H1 (cell line): ENCODE results near the gene TEX35.

Source experiments
- CTCF ChIP-seq, 3 experiments: IDR thresholded peaks; 1 replicate in 2 of 3; 2 replicates in 1 of 3; pipeline versions ENCODE4 v1.5.1 to v1.6.1; 2011; ENCODE audit warnings: low read length in 3 of 3, mild to moderate bottlenecking in 3 of 3, inconsistent platforms in 2 of 3, low read depth in 1 of 3, moderate library complexity in 1 of 3; ENCODE audit not compliant: insufficient read depth in 1 of 3; ENCODE audit errors: control extremely low read depth in 1 of 3
- E2F6 ChIP-seq: IDR thresholded peaks from 2 replicates; pipeline ENCODE4 v1.6.1; 2012; ENCODE audit warnings: inconsistent platforms
- EP300 ChIP-seq, 2 experiments: IDR thresholded peaks; 1 replicate in 1 of 2; 2 replicates in 1 of 2; pipeline ENCODE4 v1.6.1; 2011 to 2012; ENCODE audit warnings: low read depth in 2 of 2, low read length in 2 of 2, mild to moderate bottlenecking in 2 of 2, borderline replicate concordance in 1 of 2, inconsistent platforms in 1 of 2, moderate library complexity in 1 of 2
- EZH2 ChIP-seq: fragments of 200-600 bp; sonication (generic); IDR thresholded peaks from 2 replicates; pipeline ENCODE4 v1.7.1; 2012; ENCODE audit warnings: low read depth, mild to moderate bottlenecking, moderate library complexity, low read length, inconsistent platforms; ENCODE audit not compliant: severe bottlenecking
- MAX ChIP-seq: IDR thresholded peaks from 2 replicates; pipeline ENCODE4 v1.6.1; 2012; ENCODE audit warnings: inconsistent platforms
- NRF1 ChIP-seq: IDR thresholded peaks from 2 replicates; pipeline ENCODE4 v1.6.1; 2011; ENCODE audit warnings: mild to moderate bottlenecking, low read depth, low read length, improper control_type of control experiment
- POLR2A ChIP-seq, 2 experiments: IDR thresholded peaks; 1 replicate in 1 of 2; 2 replicates in 1 of 2; pipeline ENCODE4 v1.6.1; 2011; ENCODE audit warnings: low read depth in 2 of 2, low read length in 2 of 2, mild to moderate bottlenecking in 2 of 2; ENCODE audit errors: control extremely low read depth in 1 of 2
- POLR2AphosphoS5 ChIP-seq: IDR thresholded peaks from 2 replicates; pipeline ENCODE4 v1.6.1; 2011; ENCODE audit warnings: low read depth, low read length
- RAD21 ChIP-seq, 2 experiments: IDR thresholded peaks in 1 of 2; conservative IDR thresholded peaks in 1 of 2; 2 replicates each; pipeline ENCODE4 v1.6.1; 2011; ENCODE audit warnings: low read depth in 2 of 2, low read length in 2 of 2, improper control_type of control experiment in 1 of 2, inconsistent platforms in 1 of 2, mild to moderate bottlenecking in 1 of 2, moderate library complexity in 1 of 2
- SP1 ChIP-seq: IDR thresholded peaks from 2 replicates; pipeline ENCODE4 v1.6.1; 2011; ENCODE audit warnings: low read depth, low read length
- TAF1 ChIP-seq: IDR thresholded peaks from 2 replicates; pipeline ENCODE4 v1.6.1; 2011; ENCODE audit warnings: mild to moderate bottlenecking, low read depth, low read length
- USF2 ChIP-seq: IDR thresholded peaks from 2 replicates; pipeline ENCODE4 v1.6.1; 2011; ENCODE audit warnings: low read length, improper control_type of control experiment

GRCh38 chr1:178494569-178494971 lies 18.3 kb upstream of the TEX35 start:
- no peak for TF ChIP-seq CTCF (IDR thresholded peaks at IDR 0.05; ENCODE audit: control extremely low read depth in 1 of 3, insufficient read depth in 1 of 3, low read depth in 1 of 3, low read length in 3 of 3)
- TF ChIP-seq SP1: no peak
- TF ChIP-seq EP300 (IDR thresholded peaks at IDR 0.05; ENCODE audit: borderline replicate concordance in 1 of 2, low read depth in 2 of 2, low read length in 2 of 2): no peak
- no peak for TF ChIP-seq POLR2AphosphoS5
- TF ChIP-seq E2F6: no peak
- no peak for TF ChIP-seq USF2
- TF ChIP-seq RAD21 (IDR thresholded peaks at IDR 0.05 in 1 of 2, conservative IDR thresholded peaks at IDR 0.05 in 1 of 2; ENCODE audit: low read depth in 2 of 2, low read length in 2 of 2): no peak
- no peak for TF ChIP-seq MAX
- no peak for TF ChIP-seq EZH2
- no peak for TF ChIP-seq POLR2A (IDR thresholded peaks at IDR 0.05; ENCODE audit: control extremely low read depth in 1 of 2, low read depth in 2 of 2, low read length in 2 of 2)
- TF ChIP-seq NRF1: no peak
- TF ChIP-seq TAF1: no peak
